Neutrophil (primary cell): ENCODE measurements around the gene CACNA1F.

Source experiments
- H3K27ac ChIP-seq: fragments of 200-600 bp; sonication (generic); 2 replicates; pipeline ENCODE4 v1.5.1; 2016; ENCODE audit warnings: mild to moderate bottlenecking, moderate library complexity
- H3K27me3 ChIP-seq: fragments of 200-600 bp; sonication (generic); 2 replicates; pipeline ENCODE4 v1.6.0; 2016; ENCODE audit warnings: mild to moderate bottlenecking
- H3K36me3 ChIP-seq: fragments of 200-600 bp; sonication (generic); 2 replicates; pipeline ENCODE4 v1.5.1; 2017
- H3K4me1 ChIP-seq, 2 experiments: fragments of 200-600 bp in 1 of 2; sonication (generic) in 1 of 2; 1 replicate in 1 of 2; 2 replicates in 1 of 2; pipeline versions ENCODE4 v1.5.1 to v1.6.1; 2013 to 2016; ENCODE audit warnings: low read depth in 1 of 2, low read length in 1 of 2, mild to moderate bottlenecking in 1 of 2, moderate library complexity in 1 of 2; ENCODE audit not compliant: control insufficient read depth in 1 of 2, insufficient read depth in 1 of 2
- H3K4me3 ChIP-seq, 2 experiments: fragments of 200-600 bp in 1 of 2; sonication (generic) in 1 of 2; 1 replicate in 1 of 2; 2 replicates in 1 of 2; pipeline ENCODE4 v1.5.1; 2013 to 2016; ENCODE audit warnings: low read depth in 1 of 2, low read length in 1 of 2, mild to moderate bottlenecking in 1 of 2, moderate library complexity in 1 of 2
- H3K9me3 ChIP-seq: fragments of 200-600 bp; sonication (generic); 2 replicates; pipeline ENCODE4 v1.5.1; 2016
- TF ChIP-seq, protein P1 (sequence below): fragments of 200-600 bp; sonication (generic); IDR thresholded peaks from 2 replicates; pipeline ENCODE4 v1.5.1; 2016; ENCODE audit warnings: antibody characterized with exemption

CACNA1F gene

DNA sequence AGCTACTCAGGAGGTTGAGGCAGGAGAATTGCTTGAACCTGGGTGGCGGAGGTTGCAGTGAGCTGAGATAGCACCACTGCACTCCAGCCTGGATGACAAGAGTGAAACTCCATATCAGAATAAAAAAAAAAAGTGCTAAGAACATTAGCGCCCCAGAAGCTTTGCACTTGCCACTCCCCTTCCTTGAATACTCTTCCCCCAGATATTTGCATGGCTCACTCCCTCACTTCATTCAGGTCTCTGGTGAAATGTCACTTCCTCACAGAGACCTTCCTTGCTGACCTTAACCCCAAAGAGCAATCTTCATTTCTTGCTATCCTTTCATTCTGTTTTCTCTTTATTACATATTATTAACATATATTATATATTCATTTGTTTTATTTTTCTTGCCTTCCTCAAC is 11.3 kb downstream of the CACNA1F start:
- no peak overlapping the region for H3K4me3 ChIP-seq
- no peak overlapping the region for H3K27ac ChIP-seq
- H3K36me3 ChIP-seq = no peaks in the 10 kb centered on the region
- no peaks in the 10 kb centered on the region for H3K27me3 ChIP-seq
- no peaks in the 10 kb centered on the region for H3K9me3 ChIP-seq
- H3K4me1 ChIP-seq = peaks cover 0 to 2% of the 10 kb centered on the region in 2 experiments
- TF ChIP-seq, protein P1, sequence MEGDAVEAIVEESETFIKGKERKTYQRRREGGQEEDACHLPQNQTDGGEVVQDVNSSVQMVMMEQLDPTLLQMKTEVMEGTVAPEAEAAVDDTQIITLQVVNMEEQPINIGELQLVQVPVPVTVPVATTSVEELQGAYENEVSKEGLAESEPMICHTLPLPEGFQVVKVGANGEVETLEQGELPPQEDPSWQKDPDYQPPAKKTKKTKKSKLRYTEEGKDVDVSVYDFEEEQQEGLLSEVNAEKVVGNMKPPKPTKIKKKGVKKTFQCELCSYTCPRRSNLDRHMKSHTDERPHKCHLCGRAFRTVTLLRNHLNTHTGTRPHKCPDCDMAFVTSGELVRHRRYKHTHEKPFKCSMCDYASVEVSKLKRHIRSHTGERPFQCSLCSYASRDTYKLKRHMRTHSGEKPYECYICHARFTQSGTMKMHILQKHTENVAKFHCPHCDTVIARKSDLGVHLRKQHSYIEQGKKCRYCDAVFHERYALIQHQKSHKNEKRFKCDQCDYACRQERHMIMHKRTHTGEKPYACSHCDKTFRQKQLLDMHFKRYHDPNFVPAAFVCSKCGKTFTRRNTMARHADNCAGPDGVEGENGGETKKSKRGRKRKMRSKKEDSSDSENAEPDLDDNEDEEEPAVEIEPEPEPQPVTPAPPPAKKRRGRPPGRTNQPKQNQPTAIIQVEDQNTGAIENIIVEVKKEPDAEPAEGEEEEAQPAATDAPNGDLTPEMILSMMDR = no peak

DNA sequence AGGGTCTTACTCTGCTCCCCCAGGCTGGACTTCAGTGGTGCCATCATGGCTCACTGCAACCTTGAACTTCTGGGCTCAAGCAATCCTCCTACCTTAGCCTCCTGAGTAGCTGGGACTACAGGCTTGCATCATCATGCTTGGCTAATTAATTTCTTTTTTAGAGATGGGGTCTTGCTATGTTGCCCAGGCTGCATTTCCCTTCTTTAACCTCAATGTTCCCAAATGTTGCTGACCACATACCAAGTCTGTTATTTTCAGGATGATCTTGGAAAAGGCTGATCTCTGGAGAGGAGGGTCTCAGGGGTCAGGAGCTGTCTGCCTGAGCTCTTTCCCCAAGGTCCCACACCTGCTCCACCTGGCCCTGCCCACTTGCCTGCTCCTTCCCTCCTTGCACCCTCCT is 13.0 kb downstream of the CACNA1F start:
- H3K4me1 ChIP-seq = peaks cover 0 to 2% of the 10 kb centered on the region in 2 experiments
- H3K36me3 ChIP-seq = no peaks in the 10 kb centered on the region
- no peaks in the 10 kb centered on the region for H3K9me3 ChIP-seq
- no peaks in the 10 kb centered on the region for H3K27me3 ChIP-seq
- H3K4me3 ChIP-seq = no peak overlapping the region
- TF ChIP-seq, protein P1 = no peak
- H3K27ac ChIP-seq = no peak overlapping the region

DNA sequence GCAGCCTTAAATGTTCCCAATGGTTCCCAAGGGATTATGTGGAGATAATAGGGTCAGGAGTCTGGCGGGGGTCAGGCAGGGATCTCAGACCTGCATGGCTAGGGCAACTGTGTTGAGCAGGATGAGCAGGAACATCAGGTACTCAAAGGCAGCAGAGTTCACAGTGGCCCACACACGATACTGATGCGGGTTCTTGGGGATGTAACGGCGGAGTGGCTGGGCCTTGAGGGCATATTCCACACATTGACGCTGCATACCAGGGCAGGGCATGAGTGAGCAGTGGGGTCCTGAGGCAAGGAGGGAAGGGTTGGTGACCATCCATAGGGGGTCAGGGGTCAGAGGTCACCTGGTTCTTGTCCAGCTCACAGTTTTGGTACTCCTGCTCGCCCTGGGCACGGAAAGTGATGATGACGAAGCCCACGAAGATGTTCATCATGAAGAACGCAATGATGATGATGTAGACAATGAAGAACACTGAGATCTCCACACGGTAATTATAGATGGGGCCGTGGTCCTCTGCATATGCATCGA is 18.1 kb downstream of the CACNA1F start:
- Histone ChIP-seq H3K27ac (no peak overlapping the region), H3K4me3 (no peak overlapping the region), H3K9me3 (no peaks in the 10 kb centered on the region), H3K27me3 (no peaks in the 10 kb centered on the region), H3K36me3 (no peaks in the 10 kb centered on the region), H3K4me1 (peaks cover 0 to 2% of the 10 kb centered on the region in 2 experiments)
- TF ChIP-seq, protein P1 = no peak

DNA sequence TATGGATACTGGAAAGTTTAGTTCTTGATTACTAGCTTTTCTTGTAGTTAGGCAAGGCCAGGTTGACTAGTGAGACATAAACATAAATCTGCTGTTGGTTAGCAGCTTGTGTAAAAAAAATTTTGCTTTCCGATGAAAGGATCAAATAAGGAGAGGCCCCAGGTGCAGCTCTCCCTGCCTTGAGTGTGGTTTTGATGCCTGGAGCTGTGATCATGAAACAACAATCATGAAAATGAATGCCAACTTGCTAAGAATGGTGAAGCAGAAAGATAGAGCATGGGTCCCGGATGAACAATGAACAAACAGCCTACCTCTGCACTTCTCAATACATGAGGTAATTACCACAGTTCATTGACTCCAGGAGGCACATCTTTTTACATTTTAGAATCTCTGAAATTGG is 18.7 kb downstream of the CACNA1F start:
- TF ChIP-seq, protein P1 = no peak
- no peak overlapping the region for H3K27ac ChIP-seq
- H3K27me3 ChIP-seq = no peaks in the 10 kb centered on the region
- no peaks in the 10 kb centered on the region for H3K9me3 ChIP-seq
- H3K4me3 ChIP-seq = no peak overlapping the region
- no peaks in the 10 kb centered on the region for H3K36me3 ChIP-seq
- H3K4me1 ChIP-seq = peaks cover 0 to under 1% of the 10 kb centered on the region in 2 experiments

DNA sequence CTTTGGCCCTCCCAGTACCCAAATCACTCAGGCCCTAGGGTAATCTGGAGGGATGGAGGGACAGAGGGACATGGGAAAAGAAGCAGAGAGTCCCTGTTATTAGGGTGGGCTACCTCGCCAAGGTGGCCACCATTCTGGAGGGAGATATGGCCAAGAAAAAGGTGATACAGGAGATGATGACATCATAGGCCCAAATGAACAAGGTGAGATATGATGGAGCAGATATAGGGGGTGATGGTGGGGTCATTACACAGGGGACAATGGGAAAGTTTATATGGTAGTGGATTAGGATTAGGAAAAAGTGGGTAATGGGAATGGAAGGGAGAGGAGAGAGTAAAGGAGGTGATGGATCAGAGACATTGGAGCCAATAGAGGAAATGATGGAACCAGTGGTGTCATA is 20.3 kb downstream of the CACNA1F start:
- Histone ChIP-seq H3K4me1 (no peaks in the 10 kb centered on the region), H3K36me3 (no peaks in the 10 kb centered on the region), H3K4me3 (no peak overlapping the region), H3K27me3 (no peaks in the 10 kb centered on the region), H3K27ac (no peak overlapping the region), H3K9me3 (no peaks in the 10 kb centered on the region)
- TF ChIP-seq, protein P1 = no peak

DNA sequence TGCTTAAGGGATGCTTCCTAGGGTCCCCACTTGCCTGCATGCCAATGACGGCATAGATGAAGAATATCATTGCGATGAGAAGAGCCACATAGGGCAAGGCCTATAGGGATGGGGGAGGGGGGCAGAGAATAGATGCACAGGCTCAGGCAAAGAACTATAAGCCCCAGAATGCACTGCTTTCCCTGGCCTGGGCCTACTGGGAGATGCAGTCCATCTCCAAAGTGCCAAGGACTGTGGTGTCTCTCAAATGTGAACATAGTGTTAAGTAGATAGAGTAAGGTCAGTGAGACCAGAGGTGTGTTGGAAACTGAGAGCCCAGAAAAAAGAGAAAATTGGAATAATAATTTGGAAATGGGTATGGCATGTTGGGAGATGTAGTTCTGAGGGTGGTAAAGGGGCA is 20.9 kb downstream of the CACNA1F start:
- Histone ChIP-seq H3K27ac (no peak overlapping the region), H3K4me3 (no peak overlapping the region), H3K27me3 (no peaks in the 10 kb centered on the region), H3K4me1 (no peaks in the 10 kb centered on the region), H3K9me3 (no peaks in the 10 kb centered on the region), H3K36me3 (no peaks in the 10 kb centered on the region)
- TF ChIP-seq, protein P1 = no peak
